HG03469 (cell line): ENCODE data around the gene TRIM6.
"Not testable (repeated sequence)": the region's sequence is repeated elsewhere in the genome, so short reads cannot be mapped to it uniquely, and the experiment has no call there.

ENCODE experiments used
- ATAC-seq: cut with Tn5 transposase; IDR thresholded peaks from one replicate; pipeline ENCODE4 v1.9.1; 2021; ENCODE audit warnings: mild to moderate bottlenecking, moderate library complexity, moderate number of reproducible peaks; ENCODE audit not compliant: unreplicated experiment

The TRIM6 gene, protein sequence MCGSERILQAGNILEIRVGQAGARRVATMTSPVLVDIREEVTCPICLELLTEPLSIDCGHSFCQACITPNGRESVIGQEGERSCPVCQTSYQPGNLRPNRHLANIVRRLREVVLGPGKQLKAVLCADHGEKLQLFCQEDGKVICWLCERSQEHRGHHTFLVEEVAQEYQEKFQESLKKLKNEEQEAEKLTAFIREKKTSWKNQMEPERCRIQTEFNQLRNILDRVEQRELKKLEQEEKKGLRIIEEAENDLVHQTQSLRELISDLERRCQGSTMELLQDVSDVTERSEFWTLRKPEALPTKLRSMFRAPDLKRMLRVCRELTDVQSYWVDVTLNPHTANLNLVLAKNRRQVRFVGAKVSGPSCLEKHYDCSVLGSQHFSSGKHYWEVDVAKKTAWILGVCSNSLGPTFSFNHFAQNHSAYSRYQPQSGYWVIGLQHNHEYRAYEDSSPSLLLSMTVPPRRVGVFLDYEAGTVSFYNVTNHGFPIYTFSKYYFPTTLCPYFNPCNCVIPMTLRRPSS

DNA sequence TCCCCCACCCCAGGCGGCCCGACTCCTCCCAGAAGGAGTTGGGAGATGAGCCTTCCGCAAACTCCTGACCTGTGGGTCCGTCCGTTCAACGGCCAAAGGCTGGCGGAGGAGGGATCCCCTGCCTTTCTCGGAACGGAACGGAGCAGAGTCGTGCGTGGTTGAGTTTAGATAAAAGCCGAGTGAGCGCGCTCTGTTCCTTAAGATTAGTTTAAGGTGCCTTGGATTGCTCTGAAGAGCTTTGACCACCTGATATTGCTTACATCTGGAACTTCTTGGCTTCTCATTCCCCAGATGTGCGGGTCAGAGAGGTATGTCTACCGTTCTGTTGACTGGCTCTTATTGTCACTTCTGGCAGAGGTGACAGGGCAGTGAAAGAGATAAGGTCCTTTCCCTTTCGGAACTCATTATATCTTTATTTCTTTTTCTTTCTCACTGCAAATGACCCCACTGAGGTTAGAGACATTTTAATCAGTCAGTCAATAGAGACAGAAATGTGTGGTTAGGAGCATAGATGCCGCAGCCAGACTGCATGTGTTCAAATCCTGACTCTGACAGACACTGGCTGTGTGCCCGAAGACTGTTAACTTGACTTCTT lies at the start of gene TRIM6:
TRIM6 (plus strand) TSS at position 31 of the 595 bp plus-strand sequence; CDS start at position 292, 261 bp downstream.
- no peak for ATAC-seq

DNA sequence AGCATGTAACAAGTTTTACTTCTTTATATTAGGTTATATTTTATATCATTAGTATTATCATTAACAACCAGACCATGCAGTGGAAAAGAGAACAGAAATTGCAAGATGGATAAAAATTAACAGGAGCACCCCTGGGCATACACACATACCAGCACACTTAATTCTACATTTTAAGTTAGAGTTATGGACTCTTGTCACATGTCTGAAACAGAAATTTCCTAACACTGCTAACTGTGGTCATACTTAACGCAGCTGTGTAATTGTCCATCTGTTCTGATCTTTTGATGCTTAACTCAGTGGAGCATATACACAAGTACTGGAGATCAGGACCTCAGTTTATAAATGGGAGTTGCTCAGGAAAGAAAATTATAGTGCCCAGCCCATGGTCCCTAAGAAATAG lies 48.5 kb upstream of the TRIM6 start:
- no peak for ATAC-seq

DNA sequence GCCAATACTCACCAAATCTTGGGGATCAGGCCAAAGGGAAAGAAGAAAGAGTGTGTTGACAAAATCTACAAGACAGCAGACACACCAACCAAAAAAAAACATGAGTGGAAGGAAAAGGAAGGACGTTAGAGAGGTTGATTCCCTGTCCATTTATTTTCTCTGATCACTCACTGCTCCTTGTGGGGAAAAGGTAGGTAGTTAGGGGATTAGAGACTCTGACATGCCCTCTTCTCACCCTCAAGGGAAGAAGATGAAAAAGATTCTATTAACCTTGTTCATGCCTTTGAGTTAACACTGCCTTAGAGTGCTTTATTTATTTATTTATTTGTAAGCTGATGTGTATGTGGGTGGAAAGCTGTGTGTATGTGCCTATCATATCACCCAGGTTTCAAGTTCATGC lies 48.0 kb upstream of the TRIM6 start, which contains the start of gene OR52H1:
OR52H1 (minus strand) TSS at position 101 of the 400 bp plus-strand sequence. CDS start 3,035 bp downstream, outside the sequence.
- no peak for ATAC-seq

DNA sequence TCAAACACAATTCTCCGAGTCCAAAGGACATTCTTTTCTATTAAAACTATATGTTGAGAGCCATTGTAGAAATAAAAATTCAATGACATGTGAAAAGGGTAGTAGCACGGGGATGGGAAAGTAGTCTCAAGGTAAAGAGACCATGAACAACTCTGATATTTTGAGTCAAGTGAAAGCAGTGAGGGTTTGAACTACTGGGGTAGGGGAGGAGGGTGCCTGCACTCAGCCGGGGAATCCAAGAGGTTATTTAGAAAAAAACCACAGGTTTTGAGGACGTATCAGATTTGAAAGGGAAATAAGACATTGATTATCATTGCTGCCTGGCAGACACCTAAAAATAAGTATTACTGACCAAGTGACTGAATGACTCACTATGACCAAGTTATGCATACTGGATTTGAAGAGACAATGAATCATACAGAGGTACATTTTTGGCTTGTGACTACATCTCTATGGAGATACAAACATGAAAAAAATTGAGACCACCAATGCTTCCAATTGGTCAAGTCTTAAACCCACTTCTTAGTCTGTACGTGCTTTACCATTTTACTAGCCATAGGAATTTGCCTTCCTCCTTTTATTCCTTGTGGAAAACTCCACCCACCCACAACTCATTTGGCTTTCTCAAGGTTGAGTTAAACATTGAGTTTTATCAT lies 45.9 kb upstream of the TRIM6 start:
- ATAC-seq = peak; percentile 55

DNA sequence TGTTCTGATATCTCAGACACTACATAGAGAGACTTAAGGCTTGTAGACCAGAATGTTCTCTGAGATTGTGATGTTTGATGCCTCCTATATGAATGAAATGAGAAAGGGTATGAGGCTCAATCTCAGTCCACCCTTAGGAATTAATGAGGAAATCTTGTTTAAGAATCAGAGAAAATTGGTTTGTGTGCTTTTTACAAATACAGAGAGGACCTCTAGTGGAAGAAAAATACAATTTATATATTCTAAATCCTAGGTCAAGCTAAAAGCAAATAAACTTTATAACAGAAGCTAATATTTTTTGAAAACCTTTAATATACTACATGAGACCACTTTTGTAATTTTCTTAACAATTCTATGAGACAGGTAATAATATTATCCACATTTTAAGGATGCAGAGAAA lies 43.1 kb upstream of the TRIM6 start:
- no peak for ATAC-seq

DNA sequence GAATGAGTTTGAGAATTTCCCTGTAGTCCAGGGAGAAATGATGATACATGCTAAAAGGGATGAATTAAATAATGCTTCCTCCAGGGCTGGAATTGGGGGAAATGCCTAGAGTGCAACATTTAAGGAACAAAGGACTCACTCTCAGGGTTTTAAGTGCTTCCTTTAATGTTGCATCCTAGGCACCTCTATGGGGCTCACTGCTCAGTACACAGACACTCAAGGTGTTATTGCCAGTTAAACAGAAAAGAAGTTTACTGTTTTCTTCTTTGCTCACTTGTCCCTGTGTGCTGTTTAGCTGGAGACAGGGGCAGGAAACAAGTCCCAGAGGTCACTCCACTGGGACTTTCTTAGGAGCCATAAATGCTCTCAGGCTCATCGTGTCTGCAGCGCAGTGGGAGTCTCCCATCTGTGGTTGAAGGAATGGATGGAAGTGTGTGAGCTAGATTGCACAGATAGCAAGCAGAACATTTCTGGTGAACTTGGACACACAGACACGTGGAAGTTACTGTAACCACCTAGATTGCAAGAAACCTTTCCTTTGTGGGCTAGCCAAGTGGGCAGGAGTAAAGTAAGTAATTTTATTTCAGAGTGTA lies 39.7 kb upstream of the TRIM6 start:
- ATAC-seq = no peak

DNA sequence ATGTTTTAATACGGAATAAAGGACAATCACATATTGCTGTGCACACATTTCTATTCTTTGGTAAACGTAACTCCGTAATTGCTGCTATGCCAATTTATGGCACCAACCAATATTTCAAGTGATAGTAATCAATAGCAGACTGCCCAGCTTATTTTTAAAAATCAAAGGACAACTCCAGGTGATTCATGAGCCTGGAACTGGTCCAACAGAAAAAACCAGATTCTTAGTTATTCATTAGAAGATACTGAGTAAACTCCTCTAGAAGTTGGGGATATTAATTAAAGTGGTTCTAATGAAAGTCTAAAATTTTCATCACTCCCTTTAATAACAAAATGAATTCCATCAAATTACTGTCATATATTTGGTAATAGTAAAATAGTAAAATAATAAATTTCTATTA lies 38.7 kb upstream of the TRIM6 start:
- no peak for ATAC-seq

DNA sequence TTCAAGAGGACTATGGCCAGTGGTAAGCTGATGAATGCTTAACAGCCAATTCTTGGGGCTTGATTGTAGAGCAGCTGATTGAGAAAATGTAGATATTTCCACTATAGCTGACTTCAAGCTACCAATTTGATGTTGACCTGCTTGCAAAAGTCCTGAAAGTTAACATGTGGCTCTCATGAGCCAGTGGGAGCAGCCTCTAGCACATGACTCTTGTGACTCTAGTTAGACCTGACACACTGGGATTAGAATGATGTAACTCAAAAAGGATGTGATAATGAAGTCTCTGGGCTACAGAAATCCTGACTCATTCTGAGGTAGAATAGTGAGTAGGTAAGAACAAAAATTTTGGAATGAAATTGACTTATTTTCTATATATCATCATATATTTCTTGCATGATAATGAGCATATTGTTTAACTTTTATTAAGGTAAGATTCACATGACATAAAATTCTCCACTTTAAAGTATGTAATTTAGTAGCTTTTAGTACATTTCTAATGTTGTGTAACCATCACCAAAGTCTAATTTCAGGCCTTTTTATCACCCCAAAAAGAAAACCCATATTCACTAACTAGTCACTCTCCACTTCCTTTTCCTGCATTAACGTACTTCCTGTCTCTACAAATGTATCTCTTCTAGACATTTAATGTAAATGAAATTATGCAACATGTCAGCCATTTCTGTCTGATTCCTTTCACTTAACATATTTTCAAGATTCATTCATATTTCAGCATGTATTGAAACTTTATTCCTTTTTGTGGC lies 32.0 kb upstream of the TRIM6 start:
- no peak for ATAC-seq

DNA sequence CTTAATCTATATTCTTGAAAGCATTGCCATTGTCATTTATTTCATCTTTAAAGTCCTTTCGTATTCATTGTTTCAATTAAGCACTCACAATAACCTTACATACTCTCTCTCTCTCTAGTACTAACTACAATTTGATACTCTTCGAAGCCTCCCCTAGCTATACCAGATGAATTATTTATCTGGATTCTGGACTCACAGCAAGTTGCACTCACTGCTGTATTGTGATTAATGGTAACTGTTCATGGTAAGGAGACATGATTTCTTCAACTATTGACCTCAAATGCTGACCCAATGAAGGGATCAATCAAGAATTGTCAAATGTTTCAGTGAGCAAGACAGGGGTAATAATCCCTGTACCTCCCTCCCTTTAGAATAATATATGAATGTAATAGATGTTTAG lies 21.8 kb upstream of the TRIM6 start:
- ATAC-seq = no peak

DNA sequence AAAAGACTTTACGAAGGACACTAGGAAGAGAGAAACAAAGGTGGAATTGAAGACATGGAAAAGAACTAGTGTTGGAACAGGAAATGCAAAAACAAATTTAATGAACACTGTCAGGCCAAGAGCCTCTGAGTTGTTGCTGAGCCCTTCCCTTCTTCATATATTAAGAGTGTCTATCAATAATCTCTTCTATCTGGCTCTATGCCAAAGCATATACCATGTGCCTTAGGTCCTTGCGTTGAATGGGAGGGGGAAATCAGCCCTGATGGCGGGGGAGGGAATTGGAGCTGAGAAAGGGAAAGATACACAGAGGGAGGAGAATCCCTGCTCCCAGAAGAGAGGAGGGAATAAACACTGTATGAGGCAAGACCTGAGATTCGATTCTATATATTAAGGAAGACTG lies 21.3 kb upstream of the TRIM6 start:
- ATAC-seq = no peak

DNA sequence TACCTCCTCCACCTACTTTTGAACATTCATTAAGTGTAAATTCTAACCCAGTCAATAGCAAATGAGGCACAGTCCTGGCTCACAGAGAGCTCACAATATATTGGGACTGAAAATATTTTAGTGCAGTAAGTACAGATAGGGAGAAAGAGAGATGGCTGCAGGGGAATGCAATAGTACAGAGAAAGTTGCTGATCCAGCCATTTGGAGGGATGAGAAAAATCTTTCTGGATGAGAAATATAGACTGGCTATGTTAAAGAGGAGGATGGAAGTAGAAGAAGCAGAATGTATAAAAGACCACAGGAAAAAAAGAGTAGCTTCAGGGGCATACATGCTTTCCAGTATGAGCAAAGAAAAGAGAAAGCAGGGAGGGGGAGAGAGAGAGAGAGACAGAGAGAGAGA lies 19.3 kb upstream of the TRIM6 start:
- no peak for ATAC-seq

DNA sequence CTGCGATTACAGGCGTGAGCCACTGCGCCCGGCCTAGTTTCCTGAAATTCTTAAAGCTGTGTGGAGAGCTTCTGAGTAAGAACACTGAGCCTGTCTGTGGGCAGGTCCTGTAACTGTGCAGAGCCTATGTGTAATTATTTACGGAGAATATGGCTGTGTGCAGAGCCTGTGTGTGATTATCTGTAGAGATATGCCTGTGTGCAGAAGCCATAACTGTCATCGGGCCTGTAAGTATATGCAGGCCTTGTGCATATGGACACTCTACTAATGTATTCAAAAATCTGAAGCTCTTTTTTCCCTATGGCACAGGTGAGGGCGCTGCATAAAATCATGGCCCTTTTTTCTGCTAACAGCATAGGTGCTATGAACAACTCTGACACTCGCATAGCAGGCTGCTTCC lies 15.9 kb upstream of the TRIM6 start, which contains the start of gene OR52B6:
OR52B6 (plus strand) TSS at position 301 of the 400 bp plus-strand sequence; CDS start at position 301, 0 bp downstream.
- no peak for ATAC-seq

DNA sequence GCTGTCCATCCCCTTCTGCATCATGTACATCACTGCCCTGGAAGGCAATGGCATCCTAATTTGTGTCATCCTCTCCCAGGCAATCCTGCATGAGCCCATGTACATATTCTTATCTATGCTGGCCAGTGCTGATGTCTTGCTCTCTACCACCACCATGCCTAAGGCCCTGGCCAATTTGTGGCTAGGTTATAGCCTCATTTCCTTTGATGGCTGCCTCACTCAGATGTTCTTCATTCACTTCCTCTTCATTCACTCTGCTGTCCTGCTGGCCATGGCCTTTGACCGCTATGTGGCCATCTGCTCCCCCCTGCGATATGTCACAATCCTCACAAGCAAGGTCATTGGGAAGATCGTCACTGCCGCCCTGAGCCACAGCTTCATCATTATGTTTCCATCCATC lies 15.4 kb upstream of the TRIM6 start:
- ATAC-seq = no peak

DNA sequence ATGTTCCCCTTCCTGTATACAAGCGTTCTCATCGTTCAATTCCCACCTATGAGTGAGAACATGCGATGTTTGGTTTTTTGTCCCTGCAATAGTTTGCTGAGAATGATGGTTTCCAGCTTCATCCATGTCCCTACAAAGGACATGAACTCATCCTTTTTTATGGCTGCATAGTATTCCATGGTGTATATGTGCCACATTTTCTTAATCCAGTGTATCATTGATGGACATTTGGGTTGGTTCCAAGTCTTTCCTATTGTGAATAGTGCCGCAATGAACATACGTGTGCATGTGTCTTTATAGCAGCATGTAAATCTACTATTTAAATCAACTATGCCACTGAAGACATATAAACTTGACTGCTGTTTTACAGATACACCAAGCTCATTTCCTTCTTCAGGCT lies 12.0 kb upstream of the TRIM6 start:
- ATAC-seq = not testable (repeated sequence)

DNA sequence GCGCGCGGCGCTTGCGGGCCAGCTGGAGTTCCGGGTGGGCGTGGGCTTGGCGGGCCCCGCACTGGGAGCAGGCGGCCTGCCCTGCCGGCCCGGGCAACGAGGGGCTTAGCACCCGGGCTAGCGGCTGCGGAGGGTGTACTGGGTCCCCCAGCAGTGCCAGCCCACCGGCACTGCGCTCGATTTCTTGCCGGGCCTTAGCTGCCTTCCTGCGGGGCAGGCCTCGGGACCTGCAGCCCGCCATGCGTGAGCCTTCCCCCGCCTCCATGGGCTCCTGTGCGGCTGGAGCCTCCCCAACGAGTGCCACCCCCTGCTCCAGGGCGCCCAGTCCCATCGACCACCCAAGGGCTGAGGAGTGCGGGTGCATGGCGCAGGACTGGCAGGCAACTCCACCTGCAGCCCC lies 6.5 kb upstream of the TRIM6 start:
- not testable (repeated sequence) for ATAC-seq

DNA sequence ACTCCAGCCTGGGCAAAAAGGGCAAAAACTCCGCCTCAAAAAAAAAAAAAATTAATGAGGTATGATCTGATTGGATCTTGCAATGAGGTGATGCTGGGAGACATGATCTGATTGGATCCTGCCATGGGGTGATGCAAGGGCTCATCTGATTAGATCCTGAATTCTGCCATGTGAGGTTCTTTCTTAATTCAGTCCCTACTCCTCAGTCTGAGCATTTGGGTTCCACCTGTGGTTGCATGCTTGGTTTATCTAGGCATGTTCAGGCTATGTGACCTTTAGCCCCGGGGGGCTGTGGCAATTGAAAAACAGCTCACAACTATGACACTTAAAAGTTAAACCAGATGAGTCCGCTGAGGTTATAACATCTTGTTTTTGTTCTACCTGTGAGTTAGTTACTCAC lies 4.8 kb upstream of the TRIM6 start:
- no peak for ATAC-seq

DNA sequence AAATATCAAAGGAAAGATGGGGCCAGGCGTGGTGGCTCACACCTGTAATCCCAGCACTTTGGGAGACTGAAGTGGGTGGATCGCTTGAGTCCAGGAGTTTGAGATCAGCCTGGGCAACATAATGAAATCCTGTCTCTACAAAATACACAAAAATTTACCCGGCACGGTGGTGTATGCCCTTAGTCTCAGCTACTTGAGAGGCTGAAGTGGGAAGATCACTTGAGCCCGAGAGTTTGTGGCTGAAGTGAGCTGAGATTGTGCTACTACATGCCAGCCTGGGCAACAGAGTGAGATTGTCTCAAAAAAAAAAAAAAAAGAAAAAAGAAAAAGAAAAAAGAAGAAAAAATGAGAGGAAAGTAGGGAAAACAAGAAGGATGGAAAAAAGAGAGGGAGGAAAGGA lies 3.8 kb upstream of the TRIM6 start:
- no peak for ATAC-seq

DNA sequence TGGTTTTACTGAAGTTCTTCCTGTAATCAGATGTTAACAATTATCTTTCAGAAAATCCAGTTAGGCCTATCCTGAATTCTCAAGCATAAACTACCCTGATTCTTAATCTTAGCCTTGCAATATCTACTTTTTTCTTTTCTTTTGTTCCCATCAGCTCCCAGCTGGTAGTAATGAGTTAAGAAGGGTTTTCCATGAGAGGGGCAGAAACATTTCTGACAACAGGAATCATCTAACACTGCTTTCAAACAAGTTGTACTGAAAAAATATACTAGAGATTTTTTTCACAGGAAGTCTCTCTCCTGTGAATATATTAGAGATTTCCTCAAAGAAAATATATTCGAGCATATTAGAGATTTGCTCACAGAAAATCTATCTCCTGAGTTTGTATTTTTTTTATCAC lies 3.3 kb upstream of the TRIM6 start:
- ATAC-seq = no peak

DNA sequence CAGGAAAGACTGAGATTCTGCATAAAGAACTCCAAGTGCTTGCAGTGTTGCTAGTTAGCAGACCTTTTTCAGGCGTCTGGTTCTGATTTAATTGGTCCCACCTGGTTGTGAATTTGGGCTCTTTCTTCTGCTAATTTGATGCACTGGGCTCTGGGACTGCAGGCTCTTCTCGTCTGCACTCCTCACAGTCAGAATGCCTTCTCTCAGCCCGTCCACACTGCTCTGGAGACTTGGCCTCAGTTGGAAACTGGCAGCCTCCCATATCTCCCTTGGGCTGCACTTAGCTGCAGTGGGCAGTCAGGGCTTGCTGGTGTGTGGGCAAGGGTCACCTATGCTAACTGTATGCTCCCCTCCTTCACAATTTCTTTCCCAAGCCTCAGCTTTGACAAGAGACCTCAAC lies 1.5 kb downstream of the TRIM6 start:
- ATAC-seq = no peak

DNA sequence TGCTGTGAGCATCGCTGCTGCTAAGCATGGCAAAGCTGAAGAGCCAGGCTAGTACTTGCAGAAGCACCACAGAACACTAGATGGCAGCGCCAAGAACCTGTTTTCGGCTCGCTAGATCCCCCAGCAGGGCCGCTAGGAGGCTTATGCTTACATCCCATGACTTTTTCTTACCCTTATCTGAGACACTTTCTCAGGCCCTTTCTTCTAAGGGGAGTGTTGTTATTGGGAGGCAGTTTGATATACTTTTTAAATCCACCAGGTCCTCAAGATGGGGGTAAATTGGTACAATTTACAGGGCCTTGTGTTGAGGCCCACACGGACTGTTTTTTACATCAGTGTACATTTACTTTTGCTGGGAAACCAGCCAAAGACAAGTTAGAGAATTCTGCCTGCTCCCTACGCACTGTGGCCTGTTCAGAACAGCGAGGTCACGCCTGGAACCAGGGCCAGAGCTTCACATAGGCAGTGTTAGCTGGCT lies 4.0 kb downstream of the TRIM6 start:
- ATAC-seq = peak; percentile 88
